Stimulated activated CD8-positive, alpha-beta memory T cell treated with anti-CD3 and anti-CD28 coated beads, Interleukin-15, amount 100 ng/mL, for 4 hours (primary cell): ENCODE results near the gene ABCC5.

ENCODE experiments used
- DNase-seq, 2 donors: peaks; one replicate each; pipeline ENCODE4 v3.0.0-alpha.2; 2020; ENCODE audit warnings: low read depth in 2 of 2

The ABCC5 gene

GRCh38 chr3:183922421-183922820 is 95.3 kb downstream of the ABCC5 start:
- no peak for DNase-seq

- no peak for DNase-seq
Measured at GRCh38 chr3:183921096-183921495, 96.6 kb downstream of the ABCC5 start.

- no peak for DNase-seq
Measured at GRCh38 chr3:183920416-183920815, 97.3 kb downstream of the ABCC5 start.

GRCh38 chr3:183918178-183918577 is 99.5 kb downstream of the ABCC5 start:
- no peak for DNase-seq

GRCh38 chr3:183917776-183918175 is 99.9 kb downstream of the ABCC5 start:
- DNase-seq, result no peak

GRCh38 chr3:183914856-183915255 is 102.8 kb downstream of the ABCC5 start:
- no peak for DNase-seq

GRCh38 chr3:183913580-183913920 is 104.1 kb downstream of the ABCC5 start:
- DNase-seq, result no peak

- DNase-seq, result no peak
Measured at GRCh38 chr3:183912895-183913579, 104.6 kb downstream of the ABCC5 start.

- no peak for DNase-seq
Measured at GRCh38 chr3:183911763-183912506, 105.7 kb downstream of the ABCC5 start.

- DNase-seq, result no peak
Measured at GRCh38 chr3:183911087-183911486, 106.6 kb downstream of the ABCC5 start.

- no peak for DNase-seq
Measured at GRCh38 chr3:183909030-183909600, 108.6 kb downstream of the ABCC5 start.

- no peak for DNase-seq
Measured at GRCh38 chr3:183907911-183908331, 109.8 kb downstream of the ABCC5 start.

GRCh38 chr3:183907176-183907575 is 110.5 kb downstream of the ABCC5 start:
- no peak for DNase-seq

- DNase-seq, result no peak
Measured at GRCh38 chr3:183906234-183906921, 111.3 kb downstream of the ABCC5 start.

- no peak for DNase-seq
Measured at GRCh38 chr3:183904833-183905780, 112.6 kb downstream of the ABCC5 start.

- DNase-seq, result no peak
Measured at GRCh38 chr3:183898028-183898431, 119.7 kb downstream of the ABCC5 start.

GRCh38 chr3:183897606-183898005 is 120.1 kb downstream of the ABCC5 start:
- DNase-seq, result no peak

GRCh38 chr3:183896610-183897009 is 121.1 kb downstream of the ABCC5 start:
- DNase-seq, result no peak

- DNase-seq, result no peak
Measured at GRCh38 chr3:183896184-183896583, 121.5 kb downstream of the ABCC5 start.

GRCh38 chr3:183895774-183896173 is 121.9 kb downstream of the ABCC5 start:
- no peak for DNase-seq

- DNase-seq, result peak in 1 of 2 donors; percentile 22
Measured at GRCh38 chr3:183895296-183895695, 122.4 kb downstream of the ABCC5 start.
